ENCODE results near the gene EMX2.
"Not testable (repeated sequence)": the region's sequence is repeated elsewhere in the genome, so short reads cannot be mapped to it uniquely, and the experiment has no call there.

EMX2 gene

GRCh38 chr10:117555017-117555416, 12.5 kb downstream of the EMX2 start:
- DNase-seq (ENCODE audit: low read depth in 2 of 2, low spot score in 1 of 2): no peak

DNA sequence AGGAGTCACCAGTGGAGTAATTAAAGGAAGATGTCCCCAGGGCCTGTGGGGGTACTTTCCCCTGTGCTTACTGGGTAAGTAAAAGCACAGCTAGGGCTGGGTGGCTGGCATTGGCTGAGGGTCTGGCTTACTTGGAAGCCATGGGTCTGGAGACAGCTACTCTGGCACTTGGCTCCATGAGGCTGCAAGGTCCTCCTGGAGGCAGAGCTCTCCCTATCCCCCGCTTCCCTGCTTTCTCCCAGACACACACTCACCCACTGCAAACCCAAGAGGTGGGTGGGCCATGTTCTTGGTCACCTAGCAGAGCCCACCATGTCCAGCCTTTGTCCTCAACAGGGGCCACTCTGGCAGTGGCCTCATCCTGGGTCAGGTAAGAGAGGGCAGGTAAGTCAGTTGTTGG, 13.3 kb downstream of the EMX2 start:
- DNase-seq (ENCODE audit: low read depth in 2 of 2, low spot score in 1 of 2): no peak

DNA sequence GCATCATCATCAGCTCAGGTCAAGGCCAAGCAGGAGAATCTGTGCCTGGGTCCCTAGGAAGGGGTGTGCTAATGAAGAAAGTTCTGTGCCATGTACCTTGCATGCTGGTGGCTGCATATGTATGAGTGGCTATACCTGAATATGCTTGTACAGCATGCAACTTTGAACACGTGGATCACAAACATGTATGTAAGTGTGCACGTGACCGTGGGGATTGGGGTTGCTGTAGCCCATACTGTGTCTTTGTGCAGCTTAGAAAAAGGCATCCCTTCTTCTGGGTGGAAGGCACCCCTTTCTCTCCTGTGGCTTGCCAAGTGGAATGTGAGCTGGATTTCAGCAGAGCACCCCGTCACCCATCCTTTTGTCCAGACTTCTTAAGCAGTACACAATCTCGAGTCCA, 13.8 kb downstream of the EMX2 start:
- DNase-seq (ENCODE audit: low read depth in 2 of 2, low spot score in 1 of 2): no peak

DNA sequence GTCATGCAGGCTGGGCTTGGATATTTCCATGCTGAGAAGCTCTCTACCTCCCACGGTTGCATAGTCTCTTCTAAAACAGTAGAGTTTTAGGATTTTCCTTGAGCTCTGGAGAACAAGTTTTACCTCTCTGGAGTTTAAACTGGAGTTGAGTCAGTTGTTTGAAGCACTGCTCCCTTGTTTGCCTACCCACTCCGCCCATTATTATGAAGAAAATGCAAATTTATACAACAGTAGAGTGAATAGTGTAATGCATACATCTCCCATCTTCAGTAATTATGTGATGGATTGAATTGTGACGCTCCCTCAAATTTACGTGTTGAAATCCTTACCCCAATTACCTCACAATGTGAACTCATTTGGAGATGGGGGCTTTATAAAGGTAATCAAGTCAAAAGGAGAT, 17.2 kb downstream of the EMX2 start:
- no peak for DNase-seq (ENCODE audit: low read depth in 2 of 2, low spot score in 1 of 2)

DNA sequence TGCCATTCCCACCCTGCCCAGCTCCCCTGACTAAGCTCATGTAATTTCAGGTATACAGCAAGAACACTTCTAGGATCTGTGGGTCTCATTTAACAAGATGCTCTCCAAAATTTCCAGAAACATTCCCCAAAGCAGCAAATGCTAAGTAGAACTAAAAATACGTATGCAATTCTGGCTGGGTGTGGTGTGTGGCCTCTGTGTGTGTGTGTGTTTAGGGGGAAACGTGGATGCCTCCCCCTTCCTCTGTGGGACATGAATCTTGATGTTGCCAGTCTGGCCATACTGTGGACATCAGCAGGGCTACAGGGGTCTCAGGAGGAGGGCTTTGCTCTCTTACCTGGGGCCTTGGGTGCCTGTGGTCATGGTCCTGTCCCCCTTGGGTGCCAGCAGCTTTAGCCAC, 18.4 kb downstream of the EMX2 start:
- DNase-seq (ENCODE audit: low read depth in 2 of 2, low spot score in 1 of 2): no peak

- DNase-seq (ENCODE audit: low read depth in 2 of 2, low spot score in 1 of 2): no peak
Measured at GRCh38 chr10:117562220-117562619, 19.7 kb downstream of the EMX2 start.

DNA sequence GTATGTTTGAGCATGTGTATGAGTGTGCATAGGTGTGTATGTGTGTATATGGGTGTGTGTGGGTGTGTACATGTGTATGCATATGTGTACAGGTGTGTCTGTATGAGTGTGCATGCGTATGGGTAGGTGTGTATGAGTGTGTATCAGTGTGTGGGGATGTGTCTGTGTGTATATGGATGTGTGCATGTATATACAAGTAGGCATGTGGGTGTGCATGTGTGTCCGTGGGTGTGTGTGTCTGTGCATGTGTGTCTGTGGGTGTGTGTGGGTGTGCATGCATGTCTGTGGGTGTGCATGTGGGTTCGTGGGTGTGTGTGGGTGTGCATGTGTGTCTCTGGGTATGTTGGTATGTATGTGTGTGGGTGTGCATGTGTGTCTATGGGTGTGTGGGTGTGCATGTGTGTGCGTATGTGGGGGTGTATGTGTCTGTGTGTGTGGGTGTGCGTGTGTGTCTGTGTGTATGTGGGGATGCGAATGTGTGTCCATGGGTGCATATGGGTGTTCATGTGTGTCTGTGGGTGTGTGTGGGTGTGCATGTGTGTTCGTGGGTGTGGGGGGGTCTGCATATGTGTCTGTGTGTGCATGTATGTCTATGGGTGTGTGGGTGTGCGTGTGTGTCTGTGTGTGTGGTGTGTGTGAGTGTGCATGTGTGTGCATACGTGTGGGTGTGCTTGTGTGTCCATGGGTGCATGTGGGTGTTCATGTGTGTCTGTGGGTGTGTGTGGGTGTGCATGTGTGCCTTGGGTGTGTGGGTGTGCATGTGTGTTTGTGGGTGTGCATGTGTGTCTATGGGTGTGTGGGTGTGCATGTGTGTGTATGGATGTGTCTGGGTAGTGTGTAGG, 20.6 kb downstream of the EMX2 start:
- DNase-seq (ENCODE audit: low read depth in 2 of 2, low spot score in 1 of 2): no peak

DNA sequence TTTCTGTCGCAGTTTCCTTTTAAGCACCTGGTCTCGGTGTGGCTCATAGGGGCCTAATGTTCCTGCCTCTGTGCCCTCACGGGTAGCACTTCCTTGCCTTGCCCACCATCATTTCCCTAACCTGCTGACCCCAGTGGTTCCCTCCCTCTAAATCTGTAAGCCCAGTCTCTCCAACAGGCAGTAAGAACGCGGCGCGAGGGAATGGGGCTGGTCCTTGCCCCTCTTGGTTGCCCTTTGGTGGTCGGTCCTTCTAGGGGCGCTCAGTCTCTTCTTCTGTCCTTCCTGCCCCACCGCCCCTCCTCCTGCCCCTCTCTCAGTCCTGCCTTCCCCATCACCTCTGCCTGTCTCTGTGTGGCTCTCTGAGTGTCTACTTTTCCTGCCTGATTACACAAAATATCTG, 21.2 kb downstream of the EMX2 start:
- DNase-seq (ENCODE audit: low read depth in 2 of 2, low spot score in 1 of 2): no peak

GRCh38 chr10:117565068-117565467, 22.5 kb downstream of the EMX2 start:
- DNase-seq (ENCODE audit: low read depth in 2 of 2, low spot score in 1 of 2): no peak

DNA sequence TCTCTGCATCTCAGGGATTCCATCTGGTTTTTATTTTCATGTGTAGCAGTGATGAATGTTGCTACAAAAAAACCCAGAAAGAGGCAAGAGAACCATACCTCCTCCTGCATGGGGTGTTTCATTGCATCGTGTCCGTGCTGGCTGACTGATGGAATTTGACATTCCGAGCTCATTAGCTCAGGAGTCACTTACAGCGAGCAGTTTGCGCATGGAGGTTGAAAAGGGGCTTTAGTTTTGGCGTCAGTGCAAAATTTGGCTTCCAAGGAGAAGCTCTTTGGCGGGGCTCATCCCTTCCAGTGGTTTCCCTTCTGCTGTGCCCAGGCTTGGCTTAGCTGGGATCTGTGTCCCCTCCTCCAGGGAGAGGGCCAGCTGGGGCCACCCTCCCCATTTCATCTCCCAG, 25.8 kb downstream of the EMX2 start:
- no peak for DNase-seq (ENCODE audit: low read depth in 2 of 2, low spot score in 1 of 2)

GRCh38 chr10:117569610-117570390, 27.3 kb downstream of the EMX2 start:
- DNase-seq (ENCODE audit: low read depth in 2 of 2, low spot score in 1 of 2): no peak

- no peak for DNase-seq (ENCODE audit: low read depth in 2 of 2, low spot score in 1 of 2)
Measured at GRCh38 chr10:117570880-117571279, 28.3 kb downstream of the EMX2 start.

DNA sequence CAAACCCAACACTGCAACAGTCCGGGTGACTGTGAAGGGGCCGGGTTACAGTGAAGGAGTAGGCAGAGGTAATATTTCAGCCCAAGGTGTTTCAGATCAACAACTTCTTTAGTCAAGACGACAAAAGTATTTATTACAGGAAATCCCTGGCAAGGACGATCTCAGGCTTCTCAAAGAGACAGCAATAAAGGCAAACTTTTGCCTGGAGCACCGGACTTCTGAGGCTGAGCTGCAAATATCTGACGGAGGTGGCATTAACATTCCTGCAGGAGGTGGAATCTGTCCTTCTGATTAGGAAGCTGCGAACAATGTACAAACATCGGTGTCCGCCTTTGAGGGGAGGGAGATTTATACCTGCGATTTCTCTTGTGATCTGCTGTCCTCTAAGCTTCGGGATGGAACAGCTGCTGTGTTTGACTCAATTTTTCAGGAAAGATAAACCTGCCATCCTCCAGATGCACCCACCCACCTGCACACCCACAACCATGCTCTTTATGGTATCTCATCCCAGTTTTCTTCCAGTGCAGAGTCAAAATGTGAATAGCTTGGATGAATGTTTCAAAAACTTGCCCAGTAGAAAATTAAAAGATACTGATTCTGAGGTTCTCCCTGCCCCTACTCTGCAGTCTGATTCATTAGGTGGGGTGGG, 32.1 kb downstream of the EMX2 start:
- DNase-seq (ENCODE audit: low read depth in 2 of 2, low spot score in 1 of 2): no peak

DNA sequence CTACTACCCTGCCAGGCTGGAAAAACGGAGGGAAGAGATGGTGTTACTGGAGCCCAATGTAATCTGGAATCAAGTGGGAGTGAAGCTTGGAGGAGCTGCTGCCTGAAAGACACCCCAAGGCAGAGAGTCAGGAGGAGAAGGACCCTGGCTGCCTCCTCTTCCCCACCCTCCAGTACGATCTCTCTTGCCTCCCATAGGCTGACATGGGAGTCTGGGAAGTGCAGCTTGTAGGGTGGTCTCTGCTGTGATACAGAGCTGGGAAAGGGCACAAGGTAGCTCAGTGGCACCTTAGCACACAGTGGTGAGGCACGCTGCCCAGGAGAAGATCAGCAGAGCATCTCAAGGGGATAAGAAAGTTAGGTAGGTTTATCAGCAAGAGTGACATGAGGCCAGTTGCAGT, 35.9 kb downstream of the EMX2 start:
- DNase-seq (ENCODE audit: low read depth in 2 of 2, low spot score in 1 of 2): no peak

DNA sequence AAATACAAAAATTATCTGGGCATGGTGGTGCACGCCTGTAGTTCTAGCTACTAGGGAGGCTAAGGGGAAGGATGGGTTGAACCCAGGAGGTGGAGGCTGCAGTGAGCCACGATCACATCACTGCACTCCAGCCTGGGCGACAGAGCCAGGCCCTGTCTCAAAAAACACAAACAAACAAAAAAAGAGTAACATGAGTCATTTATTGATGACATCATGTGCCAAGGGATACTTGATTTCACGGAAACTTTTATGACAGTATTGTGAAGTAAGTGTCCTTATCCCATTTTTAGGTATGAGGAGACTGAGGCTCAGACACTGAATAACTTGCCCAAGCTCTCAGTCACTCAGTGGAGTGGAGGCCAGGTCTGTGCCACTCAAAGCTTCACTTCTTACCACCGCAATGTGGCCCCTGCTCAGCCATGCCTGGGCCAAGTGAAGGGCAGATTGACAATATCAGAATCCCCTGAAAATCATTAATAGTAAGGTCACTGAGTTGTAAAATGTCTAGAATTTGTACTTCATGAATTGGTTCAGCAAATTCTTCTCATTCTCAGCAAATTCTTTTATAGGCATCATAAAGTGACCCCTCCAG, 36.5 kb downstream of the EMX2 start:
- DNase-seq (ENCODE audit: low read depth in 2 of 2, low spot score in 1 of 2): no peak

GRCh38 chr10:117581961-117582360, 39.4 kb downstream of the EMX2 start:
- no peak for DNase-seq (ENCODE audit: low read depth in 2 of 2, low spot score in 1 of 2)

DNA sequence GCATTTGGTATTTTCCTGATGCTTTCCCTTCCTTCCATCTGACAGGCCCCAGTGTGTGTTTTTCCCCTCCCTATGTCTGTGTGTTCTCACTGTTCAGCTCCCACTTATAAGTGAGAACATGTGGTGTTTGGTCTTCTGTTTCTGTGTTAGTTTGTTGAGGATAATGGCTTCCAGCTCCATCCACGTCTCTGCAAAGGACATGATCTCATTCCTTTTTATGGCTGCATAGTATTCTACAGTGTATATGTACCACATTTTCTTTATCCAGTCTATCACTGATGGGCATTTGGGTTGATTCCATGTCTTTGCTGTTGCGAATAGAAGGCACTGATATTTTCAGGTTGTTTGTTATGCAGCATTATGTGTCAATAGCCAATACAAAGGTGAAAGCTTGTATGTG, 42.3 kb downstream of the EMX2 start:
- DNase-seq (ENCODE audit: low read depth in 2 of 2, low spot score in 1 of 2): not testable (repeated sequence)

- DNase-seq (ENCODE audit: low read depth in 2 of 2, low spot score in 1 of 2): no peak
Measured at GRCh38 chr10:117587036-117587435, 44.5 kb downstream of the EMX2 start.

DNA sequence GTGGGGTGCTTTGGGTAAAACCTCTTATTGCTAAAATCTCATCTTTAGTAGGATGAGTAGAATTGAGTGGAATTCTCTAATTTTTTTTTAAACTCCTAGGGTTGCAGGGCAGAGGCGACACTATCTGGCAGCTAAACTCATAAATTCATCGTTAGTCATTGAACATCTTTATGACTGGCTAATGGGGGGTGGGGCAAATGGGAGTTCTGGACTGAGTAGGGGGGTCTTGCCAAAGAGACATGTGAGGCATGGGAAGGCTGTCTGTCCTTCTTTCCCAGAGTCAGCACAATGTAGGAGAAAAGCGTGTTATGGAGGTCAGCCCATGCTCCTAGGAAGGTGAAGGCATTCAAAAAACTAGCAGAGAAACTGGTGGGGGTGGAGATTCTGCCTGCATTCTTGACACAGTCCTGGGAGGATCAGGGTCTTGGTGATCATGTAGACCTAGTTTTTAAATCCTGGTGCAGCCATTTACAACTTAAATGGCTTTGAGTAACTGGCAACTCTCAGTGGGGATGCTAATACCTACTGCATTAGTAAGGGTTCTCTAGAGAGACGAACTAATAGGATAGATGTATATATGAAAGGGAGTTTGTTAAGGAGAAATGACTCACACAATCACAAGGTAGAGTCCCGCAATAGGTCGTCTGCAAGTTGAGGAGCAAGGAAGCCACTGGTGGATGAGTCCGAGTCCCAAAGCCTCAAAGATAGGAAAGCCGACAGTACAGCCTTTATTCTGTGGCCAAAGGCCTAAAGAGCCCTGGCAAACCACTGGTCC, 47.7 kb downstream of the EMX2 start:
- DNase-seq (ENCODE audit: low read depth in 2 of 2, low spot score in 1 of 2): no peak

GRCh38 chr10:117591043-117591442, 48.5 kb downstream of the EMX2 start:
- DNase-seq (ENCODE audit: low read depth in 2 of 2, low spot score in 1 of 2): no peak

DNA sequence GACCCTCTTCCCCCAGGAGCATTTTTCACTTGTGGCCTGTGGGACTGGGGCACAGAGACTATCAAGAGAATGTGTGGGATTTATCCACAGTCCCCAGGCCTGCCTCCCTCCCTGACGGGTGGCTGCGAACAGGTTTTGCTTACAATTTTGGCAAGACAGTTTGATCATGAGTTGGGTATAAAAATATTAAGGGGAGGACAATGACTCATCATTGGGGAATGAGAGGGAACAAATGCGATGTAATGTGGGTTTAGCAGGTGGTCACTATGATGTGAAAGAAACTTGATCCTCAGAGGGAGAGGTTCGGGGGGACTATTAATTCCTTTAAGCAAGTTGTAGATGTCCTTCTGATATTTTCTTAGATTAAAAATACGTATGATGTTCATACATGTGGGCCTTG, 52.2 kb downstream of the EMX2 start:
- DNase-seq (ENCODE audit: low read depth in 2 of 2, low spot score in 1 of 2): no peak

Data from stimulated activated CD8-positive, alpha-beta memory T cell treated with anti-CD3 and anti-CD28 coated beads, Interleukin-4, amount 100 ng/mL, for 1 hour (primary cell).